Measurements from ENCODE around the gene SPP1.

DNA sequence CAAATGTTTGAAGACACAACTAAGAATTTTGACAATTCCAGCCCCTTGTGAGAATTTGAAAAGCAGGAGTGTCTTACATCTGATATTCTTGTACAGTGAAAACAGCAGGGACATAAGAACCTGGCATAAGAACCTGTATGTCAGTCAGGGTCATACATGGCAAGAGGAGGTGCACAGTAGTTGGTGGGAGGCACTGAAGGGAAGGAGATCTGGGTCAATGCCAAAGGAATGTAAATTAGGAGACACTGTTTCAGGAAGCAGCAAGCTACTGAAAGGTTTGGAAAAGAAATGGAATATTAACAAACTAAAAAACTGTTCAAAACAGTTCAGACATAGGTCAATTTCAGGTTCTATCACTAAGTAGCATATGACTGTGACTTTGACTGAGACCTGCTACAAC lies 25.0 kb upstream of the SPP1 start:
- TF ChIP-seq, protein P1, sequence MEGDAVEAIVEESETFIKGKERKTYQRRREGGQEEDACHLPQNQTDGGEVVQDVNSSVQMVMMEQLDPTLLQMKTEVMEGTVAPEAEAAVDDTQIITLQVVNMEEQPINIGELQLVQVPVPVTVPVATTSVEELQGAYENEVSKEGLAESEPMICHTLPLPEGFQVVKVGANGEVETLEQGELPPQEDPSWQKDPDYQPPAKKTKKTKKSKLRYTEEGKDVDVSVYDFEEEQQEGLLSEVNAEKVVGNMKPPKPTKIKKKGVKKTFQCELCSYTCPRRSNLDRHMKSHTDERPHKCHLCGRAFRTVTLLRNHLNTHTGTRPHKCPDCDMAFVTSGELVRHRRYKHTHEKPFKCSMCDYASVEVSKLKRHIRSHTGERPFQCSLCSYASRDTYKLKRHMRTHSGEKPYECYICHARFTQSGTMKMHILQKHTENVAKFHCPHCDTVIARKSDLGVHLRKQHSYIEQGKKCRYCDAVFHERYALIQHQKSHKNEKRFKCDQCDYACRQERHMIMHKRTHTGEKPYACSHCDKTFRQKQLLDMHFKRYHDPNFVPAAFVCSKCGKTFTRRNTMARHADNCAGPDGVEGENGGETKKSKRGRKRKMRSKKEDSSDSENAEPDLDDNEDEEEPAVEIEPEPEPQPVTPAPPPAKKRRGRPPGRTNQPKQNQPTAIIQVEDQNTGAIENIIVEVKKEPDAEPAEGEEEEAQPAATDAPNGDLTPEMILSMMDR (IDR thresholded peaks at IDR 0.05) = no peak
- no peak for TF ChIP-seq POLR2A (IDR thresholded peaks at IDR 0.05)
- no peak for TF ChIP-seq POLR2AphosphoS5 (IDR thresholded peaks at IDR 0.05; ENCODE audit: insufficient read depth in 1 of 2, low read depth in 1 of 2)
